Hippocampal formation (tissue), 2 donors: Measurements from ENCODE around the gene CDH23.
A peak's percentile ranks its signal among the peaks of the same experiment; 100 is the strongest.

Source experiments
- DNase-seq, 2 donors: peaks; one replicate each; lab custom pipeline; 2025; lab: John Stamatoyannopoulos, UW

The CDH23 gene

GRCh38 chr10:71742301-71743088 lies 345.8 kb downstream of the CDH23 start:
- DNase-seq: no peak

GRCh38 chr10:71743089-71743838 lies 346.5 kb downstream of the CDH23 start:
- DNase-seq: no peak

- no peak for DNase-seq
These were observed 347.1 kb downstream of the CDH23 start for GRCh38 chr10:71743866-71744265.

- no peak for DNase-seq
These were observed 348.4 kb downstream of the CDH23 start for GRCh38 chr10:71744897-71745663.

GRCh38 chr10:71745664-71746250 lies 349.0 kb downstream of the CDH23 start:
- DNase-seq: no peak

- no peak for DNase-seq
These were observed 349.8 kb downstream of the CDH23 start for GRCh38 chr10:71746344-71747037.

- no peak for DNase-seq
These were observed 350.4 kb downstream of the CDH23 start for GRCh38 chr10:71747039-71747531.

GRCh38 chr10:71747551-71748523 lies 351.1 kb downstream of the CDH23 start:
- peak in 1 of 2 donors; percentile 33 for DNase-seq

- peak; percentile 35 to 47 for DNase-seq
These were observed 352.0 kb downstream of the CDH23 start for GRCh38 chr10:71748671-71749191.

- no peak for DNase-seq
These were observed 352.7 kb downstream of the CDH23 start for GRCh38 chr10:71749396-71749795.

- no peak for DNase-seq
These were observed 353.6 kb downstream of the CDH23 start for GRCh38 chr10:71750124-71750841.

GRCh38 chr10:71750986-71751385 lies 354.3 kb downstream of the CDH23 start:
- DNase-seq: no peak

- DNase-seq: no peak
These were observed 354.9 kb downstream of the CDH23 start for GRCh38 chr10:71751515-71752224.

GRCh38 chr10:71752391-71753090 lies 355.8 kb downstream of the CDH23 start:
- DNase-seq: no peak

GRCh38 chr10:71753091-71753959 lies 356.6 kb downstream of the CDH23 start:
- peak in 1 of 2 donors; percentile 31 for DNase-seq

GRCh38 chr10:71753960-71754505 lies 357.3 kb downstream of the CDH23 start:
- no peak for DNase-seq

- DNase-seq: no peak
These were observed 357.8 kb downstream of the CDH23 start for GRCh38 chr10:71754562-71754961.
